GM12891 (cell line): Measurements from ENCODE around the gene NUDT15.

Experiments used
- POLR2A ChIP-seq: IDR thresholded peaks from 2 replicates; pipeline ENCODE4 v1.6.1; 2011; ENCODE audit warnings: low read depth, low read length, control low read depth
- POLR2AphosphoS5 ChIP-seq: IDR thresholded peaks from 2 replicates; pipeline ENCODE4 v1.6.1; 2011; ENCODE audit warnings: low read depth, low read length, control low read depth
- SPI1 ChIP-seq: IDR thresholded peaks from 2 replicates; pipeline ENCODE4 v1.6.1; 2011; ENCODE audit warnings: low read depth, low read length, control low read depth

GRCh38 chr13:47990920-47991466 lies 46.5 kb upstream of the NUDT15 start:
- TF ChIP-seq SPI1 (no peak), POLR2A (no peak), POLR2AphosphoS5 (no peak)
